HG02938 (cell line): ENCODE results near the gene ANO5.
"Not testable (repeated sequence)": the region's sequence is repeated elsewhere in the genome, so short reads cannot be mapped to it uniquely, and the experiment has no call there.

ENCODE experiments used
- ATAC-seq: cut with Tn5 transposase; IDR thresholded peaks from one replicate; pipeline ENCODE4 v1.9.1; 2021; ENCODE audit warnings: mild to moderate bottlenecking, moderate library complexity; ENCODE audit not compliant: unreplicated experiment

Gene ANO5

GRCh38 chr11:22199243-22199642 lies 6.4 kb downstream of the ANO5 start:
- no peak for ATAC-seq

GRCh38 chr11:22203281-22203680 lies 10.4 kb downstream of the ANO5 start:
- peak; percentile 56 for ATAC-seq

- no peak for ATAC-seq
Observed at GRCh38 chr11:22207162-22207561, 14.3 kb downstream of the ANO5 start.

- no peak for ATAC-seq
Observed at GRCh38 chr11:22208151-22208858, 15.4 kb downstream of the ANO5 start.

GRCh38 chr11:22216940-22217339 lies 24.1 kb downstream of the ANO5 start:
- ATAC-seq = no peak

- no peak for ATAC-seq
Observed at GRCh38 chr11:22221143-22221542, 28.3 kb downstream of the ANO5 start.

GRCh38 chr11:22225190-22225589 lies 32.3 kb downstream of the ANO5 start:
- ATAC-seq = no peak

GRCh38 chr11:22234743-22235142 lies 41.9 kb downstream of the ANO5 start:
- ATAC-seq = no peak

- peak; percentile 99 for ATAC-seq
Observed at GRCh38 chr11:22244986-22245592, 52.2 kb downstream of the ANO5 start.

GRCh38 chr11:22246992-22247391 lies 54.1 kb downstream of the ANO5 start:
- ATAC-seq = no peak

GRCh38 chr11:22249871-22250270 lies 57.0 kb downstream of the ANO5 start:
- no peak for ATAC-seq

GRCh38 chr11:22256876-22257275 lies 64.0 kb downstream of the ANO5 start:
- no peak for ATAC-seq

- no peak for ATAC-seq
Observed at GRCh38 chr11:22263613-22264012, 70.7 kb downstream of the ANO5 start.

- ATAC-seq = not testable (repeated sequence)
Observed at GRCh38 chr11:22268983-22269624, 76.2 kb downstream of the ANO5 start.

GRCh38 chr11:22273781-22274180 lies 80.9 kb downstream of the ANO5 start:
- no peak for ATAC-seq

GRCh38 chr11:22275600-22275999 lies 82.7 kb downstream of the ANO5 start:
- ATAC-seq = no peak

- no peak for ATAC-seq
Observed at GRCh38 chr11:22276535-22276934, 83.7 kb downstream of the ANO5 start.

- not testable (repeated sequence) for ATAC-seq
Observed at GRCh38 chr11:22284991-22285390, 92.1 kb downstream of the ANO5 start.

GRCh38 chr11:22302368-22302767 lies 109.5 kb downstream of the ANO5 start:
- ATAC-seq = no peak

- ATAC-seq = peak; percentile 63
Observed at GRCh38 chr11:22304337-22304961, 111.6 kb downstream of the ANO5 start.

GRCh38 chr11:22317656-22318055 lies 124.8 kb downstream of the ANO5 start:
- no peak for ATAC-seq

- ATAC-seq = no peak
Observed at GRCh38 chr11:22331771-22332170, 138.9 kb downstream of the ANO5 start.
